ENCODE results near the gene ELMO3. TPM values are rescaled to one million over a fixed set of nuclear protein-coding genes. Genes with fewer than 3 reads are reported as not detected.

ELMO3 gene
- total RNA-seq, 4 donors from 2014 or later, result 25.6 to 119 (median 82.2) TPM

GRCh38 chr16:67190041-67190440, 8.9 kb upstream of the ELMO3 start, which contains the start of gene EXOC3L1:
TSS of gene EXOC3L1 (minus strand) at chr16:67190136. CDS start at chr16:67189676, 460 bp downstream.
- no peaks in the 10 kb centered on the region for H3K27me3 ChIP-seq
- TF ChIP-seq CTCF (IDR thresholded peaks at IDR 0.05) (no peak), POLR2A (IDR thresholded peaks at IDR 0.05) (no peak)
- DNase-seq, result no peak
- no peaks in the 10 kb centered on the region for H3K9me3 ChIP-seq
- H3K27ac ChIP-seq, result peak within 1 kb of the TSS in 1 of 4 donors; percentile 8
- H3K36me3 ChIP-seq, result peaks cover 0 to 11% (median 0%) of the 10 kb centered on the region in 3 donors
- no peak within 1 kb of the TSS for H3K4me3 ChIP-seq
- peaks cover 3 to 38% (median 20%) of the 10 kb centered on the region in 4 donors for H3K4me1 ChIP-seq

GRCh38 chr16:67190448-67191399, 8.2 kb upstream of the ELMO3 start:
- H3K36me3 ChIP-seq, result peaks cover 0 to 18% (median 0%) of the 10 kb centered on the region in 3 donors
- DNase-seq, result no peak
- TF ChIP-seq POLR2A (IDR thresholded peaks at IDR 0.05), result no peak
- no peak for TF ChIP-seq CTCF (IDR thresholded peaks at IDR 0.05)
- peaks cover 0 to 32% (median 15%) of the 10 kb centered on the region in 4 donors for H3K4me1 ChIP-seq
- H3K9me3 ChIP-seq, result no peaks in the 10 kb centered on the region
- no peaks in the 10 kb centered on the region for H3K27me3 ChIP-seq
- peak overlapping the region in 1 of 4 donors; percentile 8 for H3K27ac ChIP-seq
- H3K4me3 ChIP-seq, result no peak overlapping the region

GRCh38 chr16:67191411-67191994, 7.4 kb upstream of the ELMO3 start:
- peak overlapping the region; percentile 56 to 98 (median 88) for H3K4me3 ChIP-seq
- H3K27me3 ChIP-seq, result no peaks in the 10 kb centered on the region
- peak overlapping the region in 1 of 4 donors; percentile 81 for H3K27ac ChIP-seq
- no peak for DNase-seq
- no peaks in the 10 kb centered on the region for H3K9me3 ChIP-seq
- TF ChIP-seq POLR2A (IDR thresholded peaks at IDR 0.05) (no peak), CTCF (IDR thresholded peaks at IDR 0.05) (no peak)
- H3K4me1 ChIP-seq, result peaks cover 0 to 27% (median 15%) of the 10 kb centered on the region in 4 donors
- H3K36me3 ChIP-seq, result peaks cover 0 to 26% (median 0%) of the 10 kb centered on the region in 3 donors

GRCh38 chr16:67191995-67192681, 6.8 kb upstream of the ELMO3 start, which contains the start of gene E2F4:
TSS of gene E2F4 (plus strand) at chr16:67192155. CDS start at chr16:67192228, 73 bp downstream.
- H3K27ac ChIP-seq, result peak within 1 kb of the TSS; percentile 56 to 81 (median 70)
- DNase-seq, result peak; percentile 90 to 96 (median 93)
- no peaks in the 10 kb centered on the region for H3K9me3 ChIP-seq
- peaks cover 0 to 32% (median 0%) of the 10 kb centered on the region in 3 donors for H3K36me3 ChIP-seq
- H3K27me3 ChIP-seq, result no peaks in the 10 kb centered on the region
- peak within 1 kb of the TSS; percentile 56 to 98 (median 88) for H3K4me3 ChIP-seq
- TF ChIP-seq POLR2A (IDR thresholded peaks at IDR 0.05) (peak; percentile 42 to 77), CTCF (IDR thresholded peaks at IDR 0.05) (no peak)
- peaks cover 0 to 27% (median 15%) of the 10 kb centered on the region in 4 donors for H3K4me1 ChIP-seq

- Histone ChIP-seq H3K4me3 (peak overlapping the region; percentile 56 to 98 (median 88)), H3K36me3 (peaks cover 0 to 40% (median 0%) of the 10 kb centered on the region in 3 donors), H3K27me3 (no peaks in the 10 kb centered on the region), H3K9me3 (no peaks in the 10 kb centered on the region), H3K27ac (peak overlapping the region; percentile 56 to 81 (median 70)), H3K4me1 (peaks cover 0 to 34% (median 15%) of the 10 kb centered on the region in 4 donors)
- no peak for DNase-seq
- TF ChIP-seq POLR2A (IDR thresholded peaks at IDR 0.05) (no peak), CTCF (IDR thresholded peaks at IDR 0.05) (no peak)
Observed at GRCh38 chr16:67192781-67193361, 6.1 kb upstream of the ELMO3 start.
